WTC11 (cell line): Measurements from ENCODE around the gene SHPK.

Experiments used
- CTCF ChIP-seq: fragments of 200-600 bp; IDR thresholded peaks from 2 replicates; pipeline ENCODE4 v1.8.0; 2022; ENCODE audit warnings: antibody characterized with exemption
- FOXK1 ChIP-seq: sonication (generic); formaldehyde crosslinking; IDR thresholded peaks from 2 replicates; pipeline ENCODE4 v1.8.0; 2022; ENCODE audit warnings: mild to moderate bottlenecking, moderate library complexity, missing genetic modification reagents
- MAX ChIP-seq: sonication (generic); formaldehyde crosslinking; IDR thresholded peaks from 2 replicates; pipeline ENCODE4 v1.8.0; 2022; ENCODE audit warnings: mild to moderate bottlenecking, missing genetic modification reagents
- PRRX2 ChIP-seq: fragments of 250-450 bp; sonication (Bioruptor Pico); IDR thresholded peaks from 2 replicates; pipeline ENCODE4 v1.8.0; 2021; ENCODE audit warnings: mild to moderate bottlenecking
- RELA ChIP-seq: sonication (generic); formaldehyde crosslinking; IDR thresholded peaks from 2 replicates; pipeline ENCODE4 v1.8.1; 2022; ENCODE audit warnings: missing genetic modification reagents, mild to moderate bottlenecking, borderline replicate concordance
- TEAD1 ChIP-seq: sonication (generic); formaldehyde crosslinking; IDR thresholded peaks from 2 replicates; pipeline ENCODE4 v1.8.0; 2022; ENCODE audit warnings: mild to moderate bottlenecking, missing genetic modification reagents
- TEAD4 ChIP-seq: sonication (generic); formaldehyde crosslinking; IDR thresholded peaks from 2 replicates; pipeline ENCODE4 v1.8.0; 2022; ENCODE audit warnings: mild to moderate bottlenecking, missing genetic modification reagents

- no peak for TF ChIP-seq CTCF
- TF ChIP-seq MAX (CRISPR knock-in tag): no peak
- no peak for TF ChIP-seq TEAD4 (CRISPR knock-in tag)
- TF ChIP-seq RELA: no peak
- TF ChIP-seq PRRX2: no peak
- TF ChIP-seq FOXK1 (CRISPR knock-in tag): no peak
- TF ChIP-seq TEAD1: no peak
Measured at GRCh38 chr17:3571043-3571900, 64.8 kb downstream of the SHPK start.
